NCI-H748 treated with DMSO at 0.1 percent for 48 hours (cell line): ENCODE data around the gene P4HTM.
"Not testable (repeated sequence)": the region's sequence is repeated elsewhere in the genome, so short reads cannot be mapped to it uniquely, and the experiment has no call there.

Experiments used
- DNase-seq: peaks from one replicate; lab custom pipeline; 2025; lab: John Stamatoyannopoulos, UW

P4HTM gene

DNA sequence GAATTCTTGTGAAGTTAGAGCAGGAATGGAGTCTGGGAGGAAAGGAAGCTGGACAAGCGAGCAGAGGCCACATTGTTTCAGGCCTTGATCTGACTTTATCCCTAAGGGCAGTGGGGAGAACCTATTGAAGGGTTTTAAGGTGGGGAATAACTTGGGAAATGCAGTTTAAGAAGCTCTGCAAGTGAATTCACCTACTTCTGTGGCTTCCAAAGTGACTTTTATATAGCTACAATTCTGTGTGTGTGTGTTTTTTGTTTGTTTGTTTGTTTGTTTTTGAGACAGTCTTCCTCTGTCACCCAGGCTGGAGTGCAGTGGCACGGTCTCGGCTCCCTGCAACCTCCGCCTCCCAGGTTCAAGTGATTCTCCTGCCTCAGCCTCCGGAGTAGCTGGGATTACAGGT, 18.6 kb downstream of the P4HTM start:
- DNase-seq: not testable (repeated sequence)

DNA sequence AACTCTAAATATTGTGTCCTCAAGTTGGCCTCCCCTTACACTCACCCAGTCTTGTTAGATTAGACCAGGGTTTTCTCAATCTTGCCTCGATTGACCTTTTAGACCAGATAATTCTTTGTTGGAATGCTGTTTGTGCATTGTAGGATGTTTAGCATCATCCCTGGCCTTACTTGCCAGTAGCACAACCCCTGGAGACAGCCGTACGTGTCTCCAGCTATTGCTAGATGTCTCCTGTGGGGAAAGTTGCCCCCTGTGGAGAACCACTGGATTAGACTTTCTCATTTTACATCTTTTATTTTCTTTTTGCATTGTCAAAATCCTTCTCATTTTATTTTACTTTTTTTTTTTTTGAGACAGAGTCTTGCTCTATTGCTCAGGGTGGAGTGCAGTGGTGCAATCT, 19.4 kb downstream of the P4HTM start:
- no peak for DNase-seq

- no peak for DNase-seq
These were observed 22.5 kb downstream of the P4HTM start for GRCh38 chr3:49012441-49013017.

- DNase-seq: no peak
These were observed 23.2 kb downstream of the P4HTM start for GRCh38 chr3:49013113-49013737.

- no peak for DNase-seq
These were observed 24.0 kb downstream of the P4HTM start for GRCh38 chr3:49013738-49014660.

GRCh38 chr3:49015072-49015471, 25.0 kb downstream of the P4HTM start:
- DNase-seq: no peak

- no peak for DNase-seq
These were observed 25.7 kb downstream of the P4HTM start for GRCh38 chr3:49015765-49016164.

DNA sequence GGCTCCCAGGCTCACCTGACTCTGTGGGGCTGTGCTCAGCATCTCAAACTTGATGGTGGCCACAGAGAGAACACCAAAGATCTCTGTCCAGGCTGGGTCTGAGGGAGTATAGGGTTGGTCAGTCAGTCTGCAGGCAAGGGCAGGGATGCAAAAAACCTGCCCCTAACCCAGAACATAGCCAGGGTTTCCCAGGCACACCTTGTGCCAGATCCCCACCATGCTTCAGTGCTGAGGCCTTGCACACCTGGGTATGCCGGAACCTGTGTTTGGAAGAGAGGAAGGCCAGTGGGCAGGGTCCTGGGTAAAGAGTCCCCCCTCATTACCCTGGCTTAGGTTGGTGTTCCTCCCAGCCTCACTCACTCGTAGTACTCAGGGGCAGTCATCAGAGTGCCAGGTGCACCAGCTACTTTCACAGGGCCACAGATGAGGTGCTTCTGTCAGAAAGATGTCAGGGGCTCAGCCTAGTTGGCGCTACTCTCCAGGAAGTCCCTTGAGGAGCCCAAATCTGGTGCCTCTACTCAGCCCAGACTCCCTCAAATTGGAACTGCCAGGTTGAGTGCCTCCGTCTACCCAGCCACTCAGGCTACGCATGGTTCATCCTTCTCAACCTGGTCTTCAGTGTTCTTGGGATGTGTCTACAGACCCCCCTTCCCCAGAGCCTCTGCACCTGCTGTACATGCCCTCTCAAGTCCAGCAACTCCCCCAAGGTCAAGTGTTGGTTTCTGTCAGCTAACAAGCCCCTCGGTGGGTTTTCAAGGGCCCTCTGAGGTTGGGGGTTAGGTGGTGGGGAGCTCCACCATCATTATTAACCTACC, 26.6 kb downstream of the P4HTM start:
- DNase-seq: no peak

- DNase-seq: no peak
These were observed 27.4 kb downstream of the P4HTM start for GRCh38 chr3:49017229-49017970.

- peak; percentile 38 for DNase-seq
These were observed 28.1 kb downstream of the P4HTM start, which contains the start of gene DALRD3 for GRCh38 chr3:49017971-49018706. Gene DALRD3, minus strand, starts transcription at chr3:49018580. Its CDS starts 16 bp downstream, at chr3:49018564.

DNA sequence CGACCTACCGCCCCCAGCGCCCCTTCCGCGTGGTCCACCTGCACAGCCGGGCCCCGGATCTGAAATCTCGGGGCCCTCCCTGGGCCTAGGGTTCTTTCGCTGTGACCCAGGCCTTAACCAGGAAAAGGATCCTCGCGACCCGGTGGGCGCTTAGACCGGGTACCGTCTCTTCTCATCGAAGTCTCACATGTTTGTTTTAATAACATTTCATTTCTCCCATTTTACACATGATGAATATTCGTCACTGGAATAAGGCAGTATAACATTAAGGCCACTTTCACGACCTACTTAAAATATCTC, 28.6 kb downstream of the P4HTM start:
- no peak for DNase-seq

GRCh38 chr3:49019941-49020329, 29.9 kb downstream of the P4HTM start:
- no peak for DNase-seq

DNA sequence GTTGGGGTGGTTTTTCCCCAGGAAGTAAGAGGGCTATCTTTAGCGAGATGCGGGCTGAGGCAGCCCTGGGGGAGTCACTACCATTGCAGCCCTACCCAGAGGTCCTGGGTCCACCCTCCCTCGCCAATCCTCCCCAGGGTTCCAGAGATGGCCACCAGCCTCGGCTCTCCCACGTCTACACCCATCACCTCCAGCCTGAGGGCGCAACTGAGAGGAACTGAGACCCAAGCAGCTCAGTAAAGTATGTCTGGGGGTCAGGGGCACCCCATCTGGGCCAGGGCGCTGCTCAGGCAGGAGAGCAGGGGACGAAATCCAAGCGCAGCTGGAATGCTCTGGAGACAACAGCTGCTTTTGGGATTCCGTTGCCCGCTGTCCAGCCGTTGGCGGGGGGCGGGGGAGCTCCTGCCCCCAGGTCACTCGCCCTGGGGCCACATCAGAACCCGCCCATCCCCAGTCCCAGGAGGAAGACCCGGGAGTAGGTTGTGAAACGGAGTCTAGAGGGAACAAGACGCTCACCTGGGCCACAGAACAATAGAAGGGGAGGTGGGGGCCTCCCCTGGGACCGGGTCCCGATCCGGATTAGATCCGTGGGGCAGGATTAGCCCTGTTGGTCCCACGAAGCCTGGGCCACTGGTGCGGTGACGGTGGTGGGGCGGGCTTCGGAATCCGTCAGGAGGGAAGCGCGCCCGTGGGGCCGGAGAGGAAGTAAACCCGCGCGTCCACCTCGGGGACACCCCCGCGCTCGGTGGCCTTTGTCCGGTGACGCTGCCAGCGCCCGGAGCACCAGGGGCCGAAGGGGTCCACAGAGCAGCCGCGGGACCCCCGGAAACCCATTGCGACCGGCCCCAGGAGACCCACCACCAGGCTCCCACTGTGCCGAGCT, 30.5 kb downstream of the P4HTM start:
- no peak for DNase-seq

- DNase-seq: peak; percentile 90
These were observed 31.3 kb downstream of the P4HTM start for GRCh38 chr3:49021213-49021812.

DNA sequence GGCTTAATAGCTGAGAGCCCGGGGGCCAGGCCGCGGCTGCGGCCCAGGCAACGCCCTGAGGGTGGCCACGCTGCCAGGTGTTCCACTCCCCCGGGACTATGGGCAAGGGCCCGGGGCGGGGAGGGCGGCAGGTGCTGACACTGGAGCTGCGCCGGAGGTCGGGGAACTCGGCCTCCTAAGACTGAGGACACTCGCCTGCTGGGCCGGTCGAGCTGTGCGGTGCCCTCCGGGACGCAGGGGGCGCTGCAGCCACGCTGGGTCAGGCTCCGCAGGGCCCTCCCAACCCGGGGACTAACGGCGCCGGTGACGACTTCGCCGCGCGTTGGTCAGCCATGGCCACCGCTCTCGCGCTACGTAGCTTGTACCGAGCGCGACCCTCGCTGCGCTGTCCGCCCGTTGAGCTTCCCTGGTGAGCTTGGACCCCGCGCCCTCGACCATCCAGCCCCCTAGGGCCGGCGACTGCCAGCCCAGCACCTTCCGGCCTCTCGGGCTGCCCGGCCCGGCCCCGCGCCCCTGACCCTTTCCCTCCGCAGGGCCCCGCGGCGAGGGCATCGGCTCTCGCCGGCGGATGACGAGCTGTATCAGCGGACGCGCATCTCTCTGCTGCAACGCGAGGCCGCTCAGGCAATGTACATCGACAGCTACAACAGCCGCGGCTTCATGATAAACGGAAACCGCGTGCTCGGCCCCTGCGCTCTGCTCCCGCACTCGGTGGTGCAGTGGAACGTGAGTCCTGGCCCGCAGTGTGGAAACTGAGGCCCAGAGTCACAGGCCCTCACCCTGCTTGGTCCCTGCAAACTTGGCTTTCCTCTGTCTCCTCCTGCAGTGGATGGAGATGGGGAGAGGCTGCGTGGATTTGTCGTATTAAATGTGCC, 32.0 kb downstream of the P4HTM start, which contains the start of gene NDUFAF3:
NDUFAF3 (plus strand) TSS at position 309 of the 875 bp plus-strand sequence; CDS start at position 333, 24 bp downstream.
- DNase-seq: peak; percentile 67

- no peak for DNase-seq
These were observed 32.7 kb downstream of the P4HTM start for GRCh38 chr3:49022688-49023171.

DNA sequence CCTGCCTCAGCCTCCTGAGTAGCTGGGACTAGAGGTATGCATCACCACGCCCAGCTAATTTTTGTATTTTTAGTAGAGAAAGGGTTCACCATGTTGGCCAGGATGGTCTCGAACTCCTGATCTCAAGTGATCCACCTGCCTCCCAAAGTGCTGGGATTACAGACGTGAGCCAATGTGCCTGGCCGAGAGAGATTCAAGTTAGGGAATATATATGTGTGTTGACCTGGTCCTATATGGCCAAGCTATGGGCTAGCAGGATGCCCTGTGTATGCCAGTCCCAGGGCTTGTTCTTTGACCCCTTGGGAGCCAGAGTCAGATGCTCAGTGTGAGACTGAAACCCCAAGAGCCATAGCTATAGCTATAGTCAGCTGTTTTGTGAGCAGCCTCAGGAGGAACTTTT, 33.7 kb downstream of the P4HTM start:
- no peak for DNase-seq

GRCh38 chr3:49024449-49024848, 34.4 kb downstream of the P4HTM start:
- DNase-seq: no peak
